BJ (cell line): ENCODE results near the gene WNK1. TPM values are rescaled to one million over a fixed set of nuclear protein-coding genes. Genes with fewer than 3 reads are reported as not detected.

Source experiments
- CTCF ChIA-PET: fragments of 350-600 bp; formaldehyde crosslinking; extraction: SDS; loops from one replicate; lab custom pipeline; 2021; ENCODE audit warnings: antibody characterized with exemption, inconsistent platforms; lab: Yijun Ruan, JAX
- POLR2A ChIA-PET: fragments of 300-600 bp; sonication (Branson Sonifier 250); formaldehyde crosslinking; extraction: SDS; loops from one replicate; lab custom pipeline; 2021; ENCODE audit warnings: antibody characterized with exemption; lab: Charles Lee
- DNase-seq: peaks from one replicate; pipeline ENCODE4 v3.0.0-alpha.2; 2011; ENCODE audit warnings: low read depth
- H3K27me3 ChIP-seq: 2 replicates; pipeline ENCODE4 v1.6.0; 2011; ENCODE audit warnings: low read length; ENCODE audit not compliant: control insufficient read depth, insufficient read depth
- H3K36me3 ChIP-seq: 2 replicates; pipeline ENCODE4 v1.5.1; 2011; ENCODE audit warnings: low read length; ENCODE audit not compliant: control insufficient read depth, insufficient read depth
- H3K4me3 ChIP-seq: 2 replicates; pipeline ENCODE4 v1.5.1; 2011; ENCODE audit warnings: low read depth, mild to moderate bottlenecking, control low read depth, low read length
- CTCF ChIP-seq: IDR thresholded peaks from 2 replicates; pipeline ENCODE4 v1.5.1; 2011; ENCODE audit warnings: low read depth, mild to moderate bottlenecking, control low read depth, inconsistent platforms, low read length, moderate library complexity; ENCODE audit not compliant: insufficient read depth
- polyA plus RNA-seq: library from polyadenylated mRNA; depleted of rRNA; stranded (reverse); fragments of >200 nt; gene quantifications from 2 replicates; pipeline ENCODE4 v1.2.3, GENCODE V29; 2011

Gene WNK1
- polyA plus RNA-seq, 1 experiment = 45.2 TPM

- ChIA-PET CTCF (interaction anchor here (0.8 to 1.4 kb wide), 2 partner anchors 40 to 183 kb away, joined by 4 to 5 read pairs; partner anchors contain the start of gene RAD52), POLR2A (interaction anchor here (0.6 to 0.7 kb wide), 2 partner anchors 9 to 90 kb away, joined by 3 to 4 read pairs; no protein-coding TSS in a partner anchor)
- Histone ChIP-seq H3K27me3 (no peaks in the 10 kb centered on the region), H3K36me3 (peaks cover 21% of the 10 kb centered on the region), H3K4me3 (no peak overlapping the region)
- DNase-seq = no peak
- TF ChIP-seq CTCF = no peak
These were observed 157.5 kb downstream of the WNK1 start for GRCh38 chr12:909861-910260.

- CTCF ChIA-PET = interaction anchor here (0.6 to 0.9 kb wide), 3 partner anchors 39 to 334 kb away, joined by 3 to 4 read pairs (median 3); partner anchors contain the start of gene RAD52
These were observed 158.0 kb downstream of the WNK1 start for GRCh38 chr12:910416-910815.

GRCh38 chr12:911191-911826 lies 158.9 kb downstream of the WNK1 start:
- no peaks in the 10 kb centered on the region for H3K27me3 ChIP-seq
- H3K4me3 ChIP-seq = no peak overlapping the region
- H3K36me3 ChIP-seq = peaks cover 22% of the 10 kb centered on the region
- CTCF ChIA-PET = interaction anchor here (0.9 kb wide), 1 partner anchor 335 kb away, joined by 3 read pairs; no protein-coding TSS in a partner anchor
- POLR2A ChIA-PET = no interaction called here
- no peak for DNase-seq
- TF ChIP-seq CTCF = no peak

More at GRCh38 chr12:910416-910815, 158.0 kb downstream of the WNK1 start:
- Histone ChIP-seq H3K4me3 (no peak overlapping the region), H3K36me3 (peaks cover 23% of the 10 kb centered on the region), H3K27me3 (no peaks in the 10 kb centered on the region)
- no peak for DNase-seq
- no peak for TF ChIP-seq CTCF
- POLR2A ChIA-PET = interaction anchor here (0.7 kb wide), 1 partner anchor 9 kb away, joined by 3 read pairs; no protein-coding TSS in a partner anchor

- H3K4me3 ChIP-seq = no peak overlapping the region
- TF ChIP-seq CTCF = no peak
- peaks cover 23% of the 10 kb centered on the region for H3K36me3 ChIP-seq
- no peak for DNase-seq
- ChIA-PET CTCF (no interaction called here), POLR2A (no interaction called here)
- no peaks in the 10 kb centered on the region for H3K27me3 ChIP-seq
These were observed 160.3 kb downstream of the WNK1 start for GRCh38 chr12:912466-913235.
